ENCODE results near the gene PITPNC1.

DNA sequence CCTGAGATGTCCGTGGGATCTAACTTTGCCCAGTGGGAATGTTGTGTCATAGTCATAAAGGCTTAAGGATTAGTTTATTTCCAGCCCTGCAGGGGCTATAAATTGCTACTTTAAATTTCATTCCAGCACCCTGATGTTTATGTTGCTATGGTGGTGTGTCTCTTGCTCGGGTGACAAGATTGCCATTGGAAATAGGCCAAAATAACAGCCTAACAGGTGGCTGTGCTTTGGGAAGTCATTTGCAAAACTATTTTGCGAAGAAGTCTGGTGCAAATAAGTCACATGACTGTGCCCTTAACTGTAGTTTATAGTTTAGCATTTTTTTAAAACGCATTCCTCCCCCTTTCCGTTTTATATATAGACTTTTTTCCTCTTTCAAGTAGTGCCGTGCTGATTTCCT, 23.1 kb downstream of the PITPNC1 start:
- no peak for TF ChIP-seq POLR2AphosphoS5 (IDR thresholded peaks at IDR 0.05; ENCODE audit: insufficient read depth in 1 of 2, low read depth in 1 of 2)
- TF ChIP-seq, protein P1, sequence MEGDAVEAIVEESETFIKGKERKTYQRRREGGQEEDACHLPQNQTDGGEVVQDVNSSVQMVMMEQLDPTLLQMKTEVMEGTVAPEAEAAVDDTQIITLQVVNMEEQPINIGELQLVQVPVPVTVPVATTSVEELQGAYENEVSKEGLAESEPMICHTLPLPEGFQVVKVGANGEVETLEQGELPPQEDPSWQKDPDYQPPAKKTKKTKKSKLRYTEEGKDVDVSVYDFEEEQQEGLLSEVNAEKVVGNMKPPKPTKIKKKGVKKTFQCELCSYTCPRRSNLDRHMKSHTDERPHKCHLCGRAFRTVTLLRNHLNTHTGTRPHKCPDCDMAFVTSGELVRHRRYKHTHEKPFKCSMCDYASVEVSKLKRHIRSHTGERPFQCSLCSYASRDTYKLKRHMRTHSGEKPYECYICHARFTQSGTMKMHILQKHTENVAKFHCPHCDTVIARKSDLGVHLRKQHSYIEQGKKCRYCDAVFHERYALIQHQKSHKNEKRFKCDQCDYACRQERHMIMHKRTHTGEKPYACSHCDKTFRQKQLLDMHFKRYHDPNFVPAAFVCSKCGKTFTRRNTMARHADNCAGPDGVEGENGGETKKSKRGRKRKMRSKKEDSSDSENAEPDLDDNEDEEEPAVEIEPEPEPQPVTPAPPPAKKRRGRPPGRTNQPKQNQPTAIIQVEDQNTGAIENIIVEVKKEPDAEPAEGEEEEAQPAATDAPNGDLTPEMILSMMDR (IDR thresholded peaks at IDR 0.05): no peak
